HG03520 (cell line): Measurements from ENCODE around the gene DCLK1.

Experiments used
- ATAC-seq: cut with Tn5 transposase; IDR thresholded peaks from one replicate; pipeline ENCODE4 v1.9.1; 2021; ENCODE audit warnings: mild to moderate bottlenecking, moderate library complexity; ENCODE audit not compliant: unreplicated experiment

DCLK1 gene

DNA sequence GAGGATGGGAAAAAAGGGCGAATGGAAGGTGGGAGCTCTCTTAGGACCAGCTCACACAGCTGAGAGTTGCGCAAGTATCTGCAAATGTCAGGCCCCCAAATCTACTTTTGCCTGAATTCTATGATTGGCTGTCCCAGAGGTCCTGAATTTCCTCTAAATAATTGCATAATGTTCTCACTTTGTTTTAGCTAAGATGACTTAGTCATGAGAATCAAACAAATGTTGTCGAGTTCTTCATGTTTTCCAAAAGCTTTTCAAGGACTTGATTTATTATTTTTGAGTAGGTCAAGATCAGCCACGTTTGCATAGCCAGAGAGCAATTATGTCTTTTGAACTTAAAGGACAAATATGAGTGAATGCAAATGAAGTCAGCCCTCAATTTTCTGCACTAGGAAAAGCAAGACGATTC, 408.1 kb downstream of the DCLK1 start:
- no peak for ATAC-seq

DNA sequence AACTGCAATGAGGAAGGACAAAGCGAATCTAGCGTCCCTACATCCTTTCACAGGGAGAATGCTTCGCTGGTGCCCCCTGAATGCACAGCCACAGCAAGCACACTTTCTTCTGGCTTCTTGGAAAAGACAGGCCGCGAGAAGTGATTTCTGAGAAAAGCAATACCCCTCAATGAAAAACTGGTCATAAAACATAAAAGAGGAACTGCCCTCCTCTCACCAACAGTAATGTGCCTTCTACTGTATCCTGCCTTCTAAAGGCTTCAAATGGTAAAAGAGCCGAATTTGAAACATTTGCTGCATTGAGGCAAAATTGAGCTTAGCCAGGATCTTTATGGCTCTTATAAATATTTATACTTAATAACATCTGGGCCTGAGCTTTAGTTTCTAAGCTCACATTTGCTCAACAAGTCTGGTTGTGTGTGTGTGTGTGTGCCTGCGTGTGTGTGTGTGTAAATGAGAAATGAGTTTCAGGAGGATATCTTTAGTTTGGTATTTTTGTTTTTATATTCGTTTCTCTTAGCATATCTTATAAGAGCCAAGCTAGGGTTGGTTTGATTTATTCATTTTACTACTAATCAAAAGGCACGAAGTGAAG, 408.6 kb downstream of the DCLK1 start:
- no peak for ATAC-seq

DNA sequence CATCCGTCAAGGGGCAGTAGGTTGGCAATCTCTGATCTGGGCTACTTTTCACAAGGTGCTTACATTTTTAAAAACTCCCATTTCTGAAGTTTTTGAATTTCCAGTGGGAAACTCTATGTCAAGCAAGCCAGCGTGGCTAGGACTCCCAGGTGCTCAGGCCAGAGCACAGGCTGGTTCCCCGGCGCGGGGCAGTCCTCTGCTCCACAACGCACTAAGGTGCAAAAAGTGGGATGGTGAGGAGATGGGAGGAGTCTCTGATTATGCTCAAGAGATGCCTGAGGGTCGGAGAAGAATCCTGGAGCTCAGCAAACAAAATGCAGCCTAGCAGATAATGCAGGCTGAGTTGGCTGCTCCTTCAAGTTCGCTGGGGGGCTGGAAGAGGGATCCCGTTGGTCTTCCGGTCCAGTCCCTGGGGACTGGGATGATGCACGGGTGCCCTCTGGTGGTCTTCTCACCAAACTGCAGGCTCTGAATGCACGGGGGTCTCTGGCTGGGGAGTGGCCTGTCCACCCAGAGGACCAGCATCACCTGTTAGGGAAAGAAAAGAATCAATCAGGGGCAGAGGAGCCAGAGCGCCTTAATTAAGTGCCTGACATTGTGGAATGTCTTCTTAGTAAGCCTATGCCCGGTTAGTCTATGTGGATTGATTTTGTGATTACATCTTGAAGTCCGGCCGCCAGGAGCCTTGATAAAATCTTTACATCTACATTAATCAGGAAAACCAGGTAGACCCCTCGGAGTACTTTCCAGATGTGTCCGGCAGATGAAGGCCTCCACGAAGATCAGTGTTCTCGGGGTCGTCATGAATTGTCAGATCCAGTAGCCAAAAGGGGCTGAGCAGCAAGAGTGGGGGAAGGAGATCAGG, 410.3 kb downstream of the DCLK1 start:
- no peak for ATAC-seq

DNA sequence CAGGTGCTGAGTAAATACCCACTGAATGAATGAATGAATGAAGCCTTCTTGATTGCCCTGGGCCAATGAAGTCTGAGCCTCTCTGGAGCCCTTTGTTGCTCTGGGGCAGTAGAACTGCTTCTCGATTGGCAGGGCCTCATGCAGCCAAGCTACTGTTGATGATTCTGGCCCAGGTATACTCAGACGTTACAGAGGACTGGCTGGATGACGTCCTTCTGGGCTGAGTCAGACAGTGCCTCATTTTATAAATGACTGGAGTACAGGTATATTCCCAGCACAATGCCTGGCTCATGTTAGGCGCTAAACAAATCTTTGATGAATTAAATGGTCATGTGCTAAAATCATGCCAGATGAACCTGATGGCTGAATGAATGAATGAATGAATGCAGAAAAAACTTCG, 410.9 kb downstream of the DCLK1 start:
- no peak for ATAC-seq
